ENCODE data around the gene GRIK3.

The GRIK3 gene

DNA sequence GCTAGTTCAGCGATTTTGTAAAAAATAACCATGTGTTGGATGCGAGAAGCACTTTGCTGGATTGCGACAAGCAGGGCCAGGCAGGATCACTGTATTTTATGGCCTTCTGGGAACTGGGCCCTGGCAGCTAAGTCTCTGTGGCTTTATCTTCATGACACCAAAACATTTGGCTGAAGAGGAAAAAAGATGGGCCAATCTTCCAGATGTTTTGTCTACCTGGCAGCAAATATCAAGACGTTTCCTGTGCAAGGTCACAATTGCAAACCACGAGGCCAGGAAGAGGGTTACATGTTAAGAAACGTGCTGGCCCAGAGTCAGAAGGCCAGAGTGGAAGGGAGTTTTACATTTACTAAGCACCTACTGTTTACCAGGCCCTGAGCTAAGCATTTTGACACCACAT, 22.1 kb downstream of the GRIK3 start:
- DNase-seq (ENCODE audit: low spot score), result no peak

DNA sequence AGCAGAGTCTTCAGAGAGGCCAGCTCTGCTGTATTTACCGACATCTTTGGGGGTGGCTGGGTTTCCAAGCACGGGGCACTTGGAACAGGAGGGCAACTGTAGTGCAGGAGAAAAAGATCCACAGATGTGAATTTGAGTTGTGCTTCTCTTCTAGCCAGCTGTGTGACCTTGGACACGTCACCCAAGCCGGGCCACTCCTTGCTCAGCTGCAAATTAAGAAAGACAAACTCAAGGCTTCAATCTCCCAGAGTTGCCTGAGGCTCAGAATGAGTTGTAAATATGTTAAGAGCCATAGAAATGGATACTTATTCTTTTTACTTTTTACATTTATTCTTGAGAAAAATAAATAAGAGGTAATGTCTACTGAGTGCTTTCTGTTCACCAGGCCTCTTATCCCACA, 24.3 kb downstream of the GRIK3 start:
- DNase-seq (ENCODE audit: low spot score), result no peak

DNA sequence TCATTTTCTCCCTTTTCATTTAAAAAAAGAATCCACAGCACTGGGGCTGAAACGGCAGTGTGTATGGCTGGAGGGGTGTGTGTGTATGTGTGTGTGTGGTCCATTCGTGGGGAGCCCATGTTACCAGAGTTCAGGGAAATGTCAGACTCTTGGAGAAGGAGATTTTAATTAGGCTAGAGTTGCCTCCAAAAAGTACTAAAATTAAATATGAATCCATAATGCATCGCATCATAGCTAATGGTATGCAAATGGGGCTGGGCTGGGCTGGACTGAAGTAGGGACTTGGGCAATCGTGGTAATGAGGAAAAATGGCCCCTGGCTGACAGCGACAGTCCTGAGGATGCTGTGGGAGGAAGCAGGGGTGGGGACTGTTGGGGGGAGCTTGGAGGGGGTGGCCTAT, 24.8 kb downstream of the GRIK3 start:
- DNase-seq (ENCODE audit: low spot score), result no peak

DNA sequence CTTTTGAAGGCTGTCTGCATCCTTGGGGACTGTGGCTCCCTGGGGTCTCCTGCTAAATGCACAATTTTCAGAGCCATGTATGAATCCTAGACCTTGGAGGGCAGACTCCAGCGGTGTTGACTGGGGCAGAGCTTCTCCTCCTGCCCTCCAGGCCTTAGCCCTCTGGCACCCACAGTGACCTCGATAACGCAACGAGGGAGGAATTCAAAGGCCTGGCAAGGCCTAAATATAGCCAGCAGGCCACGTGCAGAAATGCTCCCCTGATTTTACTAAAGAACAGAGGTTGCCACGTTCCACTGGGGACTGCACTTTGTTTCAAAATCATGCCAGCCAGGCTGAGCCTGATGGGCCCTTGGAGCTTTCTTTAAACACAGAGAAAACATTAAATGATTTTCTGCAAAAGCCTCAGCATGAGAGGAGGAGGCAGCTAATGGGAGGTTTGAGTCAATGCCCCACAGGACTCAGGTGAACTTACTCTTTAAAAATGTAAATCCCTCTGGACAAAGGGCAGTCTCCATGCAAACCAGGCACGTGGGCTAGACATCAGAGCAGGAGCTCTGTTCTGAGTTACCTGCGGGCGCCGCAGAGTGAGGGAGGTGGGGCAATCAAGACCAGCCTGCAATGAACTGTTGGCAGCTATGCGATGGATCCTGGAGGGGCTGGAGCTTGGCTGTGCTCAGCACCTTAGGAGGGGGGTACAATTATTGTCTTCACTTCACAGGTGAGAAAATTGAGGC, 28.0 kb downstream of the GRIK3 start:
- DNase-seq (ENCODE audit: low spot score), result no peak

DNA sequence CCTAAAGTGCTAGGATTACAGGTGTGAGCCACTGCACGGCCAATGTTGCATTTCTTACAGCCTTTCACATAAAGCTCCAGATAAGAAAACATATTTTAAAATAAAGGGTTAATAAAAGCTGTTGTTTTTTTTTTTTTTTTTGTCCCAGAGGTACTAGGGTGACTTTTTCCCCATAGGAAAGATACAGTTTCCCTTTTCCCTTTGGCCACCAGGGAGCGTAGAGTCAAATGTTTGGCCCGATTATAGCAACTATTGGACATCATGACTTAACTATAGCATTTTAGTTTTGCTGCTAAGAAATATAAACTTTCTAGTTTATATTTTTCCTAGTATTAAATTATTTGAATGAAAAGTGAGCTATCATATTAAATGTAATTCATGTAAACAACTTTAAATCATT, 31.4 kb downstream of the GRIK3 start:
- no peak for DNase-seq (ENCODE audit: low spot score)

DNA sequence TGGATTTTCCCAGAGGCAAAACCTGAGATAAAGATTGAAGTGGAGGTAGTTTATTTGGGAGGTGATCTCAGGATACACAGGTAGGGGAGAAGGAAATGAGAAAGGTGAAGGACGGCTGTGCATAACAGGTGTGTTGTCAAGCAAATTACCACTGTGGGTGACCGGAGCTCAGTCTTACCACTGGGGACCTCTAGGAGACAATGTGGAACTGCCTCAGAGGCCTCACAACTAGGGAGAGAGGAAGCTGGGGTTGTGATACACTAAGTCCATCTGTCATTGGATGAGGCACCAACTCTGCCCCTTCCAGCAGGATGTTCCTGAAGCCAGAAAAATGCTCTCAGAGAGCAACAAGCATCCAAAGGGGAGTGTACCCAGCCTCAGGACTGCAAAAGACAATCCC, 32.6 kb downstream of the GRIK3 start:
- no peak for DNase-seq (ENCODE audit: low spot score)

DNA sequence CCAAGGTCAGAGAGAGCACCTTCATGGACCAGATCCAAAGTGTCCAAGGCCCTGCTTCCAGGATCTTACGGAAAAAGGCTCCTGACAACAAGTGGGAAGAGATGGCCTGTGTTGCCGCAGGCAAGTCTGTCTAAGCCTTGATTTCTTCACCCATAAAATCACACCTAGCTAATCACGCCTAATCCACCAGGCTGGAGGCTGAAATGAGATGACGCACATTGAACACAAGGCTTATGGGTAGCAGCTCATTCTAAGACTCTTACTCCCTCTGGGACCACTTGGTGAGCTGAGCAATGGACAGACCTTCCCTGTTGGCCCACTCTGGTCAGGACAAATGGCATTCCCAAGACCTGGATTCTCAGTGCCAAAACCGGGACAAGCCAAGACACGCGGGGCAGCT, 38.2 kb downstream of the GRIK3 start:
- no peak for DNase-seq (ENCODE audit: low spot score)

DNA sequence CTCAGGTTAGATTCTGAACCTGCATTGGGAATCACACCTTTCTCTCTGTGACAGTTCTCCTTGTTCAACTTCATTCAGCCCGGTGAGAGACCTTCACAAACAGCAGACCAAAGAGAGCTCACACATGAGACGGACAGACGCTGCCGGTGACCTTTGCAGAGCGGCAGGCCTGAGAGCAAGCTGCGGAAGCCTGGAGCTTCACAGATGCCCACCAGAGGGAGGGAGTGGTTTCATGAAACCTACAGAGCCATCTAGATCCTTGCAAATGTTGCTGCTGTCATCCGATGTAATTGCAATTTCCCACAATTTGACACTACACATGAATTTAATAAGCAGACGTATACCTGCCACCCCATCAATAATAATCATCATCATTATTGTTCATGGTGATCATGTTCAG, 39.4 kb downstream of the GRIK3 start:
- no peak for DNase-seq (ENCODE audit: low spot score)

DNA sequence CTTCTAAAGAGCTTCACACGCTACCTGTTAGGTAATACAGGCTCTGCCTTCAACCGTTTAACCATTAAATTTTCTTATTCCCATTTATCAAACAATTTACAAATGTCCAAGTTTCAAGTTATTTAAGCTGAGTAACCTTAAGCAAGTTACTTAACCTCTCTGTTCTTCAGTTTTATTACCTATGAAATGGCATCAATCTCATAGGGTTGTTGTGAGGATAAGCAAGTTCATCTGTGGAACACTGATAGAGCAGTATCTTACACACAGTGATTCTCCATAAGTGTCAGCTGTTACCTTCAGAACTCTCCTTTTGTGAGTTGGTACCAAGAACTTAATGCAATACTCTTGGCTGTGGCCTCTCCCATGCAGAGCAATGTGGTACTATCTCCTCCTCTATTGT, 40.0 kb downstream of the GRIK3 start:
- no peak for DNase-seq (ENCODE audit: low spot score)

DNA sequence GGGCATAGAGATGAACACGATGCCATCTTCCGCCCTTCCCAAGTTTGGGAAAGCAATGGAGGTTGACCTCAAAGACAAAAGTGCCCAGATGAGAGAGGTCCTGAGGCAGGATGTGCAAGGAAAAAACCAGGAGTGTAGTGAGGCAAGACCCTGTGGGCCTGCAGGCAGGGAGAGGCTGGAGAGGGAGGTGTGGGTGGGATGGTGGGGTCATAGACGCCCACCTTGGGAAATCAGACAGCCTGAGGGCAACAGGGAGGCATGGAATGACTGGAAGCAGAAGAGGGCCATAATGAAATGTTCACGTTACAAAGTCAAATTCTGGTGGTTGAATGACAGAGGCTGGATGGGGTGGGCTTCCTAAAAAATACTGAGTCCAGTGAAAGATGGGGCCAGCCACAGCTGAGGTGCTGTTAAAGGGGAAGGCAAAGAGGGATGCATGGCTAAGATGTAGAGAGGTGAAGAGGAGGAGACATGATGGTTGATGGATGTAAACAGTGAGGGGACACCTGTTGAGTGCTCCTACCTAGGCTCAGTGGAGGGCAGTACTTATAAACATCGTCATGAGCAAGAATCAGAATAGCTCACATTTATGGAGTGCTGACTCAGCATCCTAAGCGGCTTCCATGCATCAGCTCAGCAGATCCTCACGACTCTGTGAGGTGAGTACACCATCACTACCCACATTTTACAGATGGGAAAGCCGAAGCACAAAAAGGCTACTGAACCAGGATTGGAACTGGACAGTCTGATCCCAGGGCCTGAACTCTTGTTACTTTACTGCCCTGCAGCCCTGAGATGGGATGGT, 42.0 kb downstream of the GRIK3 start:
- no peak for DNase-seq (ENCODE audit: low spot score)

DNA sequence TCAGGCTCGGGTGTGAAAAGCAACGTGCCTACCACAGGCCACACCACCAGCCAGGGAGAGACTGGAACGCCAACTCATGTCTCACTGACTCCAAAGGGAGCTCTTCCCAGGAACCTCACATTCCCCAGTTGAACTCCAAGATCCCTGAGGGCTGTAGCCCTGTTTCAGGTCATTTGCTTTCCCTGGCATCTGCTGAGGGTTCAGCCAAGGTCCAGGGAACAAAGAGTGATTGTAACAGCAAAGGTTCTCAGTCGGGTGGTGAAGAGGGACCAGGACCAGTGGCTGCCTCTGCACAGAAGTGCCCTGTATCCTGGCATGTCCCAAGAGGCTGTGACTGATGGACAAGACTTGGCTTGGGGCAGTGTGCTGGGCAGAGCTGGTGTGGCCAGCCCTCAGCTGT, 42.8 kb downstream of the GRIK3 start:
- no peak for DNase-seq (ENCODE audit: low spot score)

DNA sequence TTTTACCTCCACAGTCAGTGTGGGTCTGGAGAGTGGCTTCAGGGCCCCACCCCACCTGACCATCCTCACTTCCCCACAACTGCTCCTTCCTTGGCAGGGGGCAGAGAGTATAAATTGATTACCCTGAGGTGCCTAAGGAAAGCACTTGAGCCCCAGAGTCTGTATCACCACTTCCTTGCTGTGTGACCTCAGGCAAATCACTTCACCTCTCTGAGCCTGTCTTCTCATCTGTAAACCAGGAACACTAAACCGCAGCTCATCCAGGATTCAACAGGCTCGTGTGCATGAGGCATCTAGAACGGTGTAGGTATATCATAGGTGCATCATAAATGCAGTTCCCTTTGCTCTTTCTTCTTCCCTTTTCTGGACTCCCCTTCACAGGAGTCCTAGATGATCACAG, 43.4 kb downstream of the GRIK3 start:
- DNase-seq (ENCODE audit: low spot score), result no peak

DNA sequence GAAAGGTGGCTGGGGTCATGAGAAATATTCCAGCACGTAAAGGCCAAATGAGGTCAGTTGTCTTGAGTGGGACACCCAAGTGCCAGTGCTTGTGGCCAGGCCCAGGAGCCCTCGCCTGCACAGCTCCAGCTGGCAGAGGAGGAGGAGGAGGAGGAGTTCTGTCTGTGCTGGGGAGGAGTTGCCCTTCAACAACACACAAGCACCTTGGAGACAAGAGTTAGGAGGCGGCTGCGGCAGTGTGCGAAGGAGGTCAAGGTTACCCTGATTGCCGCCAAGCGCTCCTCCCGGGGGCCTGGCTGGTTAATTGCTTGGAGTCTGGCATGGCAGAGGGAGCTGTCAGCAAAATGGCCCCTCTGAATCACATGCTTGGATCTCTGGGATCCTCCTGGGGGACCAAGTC, 45.1 kb downstream of the GRIK3 start:
- DNase-seq (ENCODE audit: low spot score), result no peak

DNA sequence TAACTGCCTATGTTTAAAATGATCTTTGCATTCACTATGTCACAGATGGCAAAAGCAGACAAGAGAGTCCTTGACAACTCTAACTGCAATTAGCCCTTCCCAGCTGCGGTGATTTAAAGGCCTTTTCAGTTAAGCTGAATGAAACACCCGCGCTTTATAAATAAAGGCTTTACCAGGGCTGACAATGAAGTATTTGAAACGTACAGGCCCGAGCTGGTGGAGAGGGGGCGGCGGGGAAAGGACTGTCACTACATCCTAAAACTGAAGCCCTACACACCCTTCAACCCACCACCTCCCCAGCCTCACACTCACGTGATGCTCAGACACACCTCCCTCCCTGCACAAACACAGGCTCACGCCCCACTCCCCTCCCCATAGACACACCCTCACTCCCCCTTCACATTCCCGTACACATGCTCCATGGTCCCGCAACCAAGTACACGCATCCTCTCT, 45.5 kb downstream of the GRIK3 start:
- no peak for DNase-seq (ENCODE audit: low spot score)

DNA sequence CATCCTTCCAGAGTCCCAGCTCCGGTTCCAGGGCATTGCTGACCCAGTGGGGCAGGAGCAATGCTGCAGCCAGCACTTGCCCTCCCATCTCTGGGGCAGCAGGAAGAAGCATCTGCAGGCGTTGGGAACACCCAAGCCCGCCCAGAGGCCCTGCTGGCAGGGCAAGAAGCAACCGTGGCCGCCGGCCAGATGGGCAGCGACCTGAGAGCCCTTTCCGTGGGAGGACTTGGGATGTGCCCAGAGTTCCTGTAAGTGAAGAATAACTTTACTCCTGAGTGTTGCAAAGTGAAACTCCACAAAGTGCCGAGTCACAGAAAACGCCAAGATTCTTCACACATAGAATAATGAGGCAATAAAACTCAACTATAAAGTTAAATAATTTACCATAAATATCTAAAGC, 46.0 kb downstream of the GRIK3 start:
- DNase-seq (ENCODE audit: low spot score), result no peak

DNA sequence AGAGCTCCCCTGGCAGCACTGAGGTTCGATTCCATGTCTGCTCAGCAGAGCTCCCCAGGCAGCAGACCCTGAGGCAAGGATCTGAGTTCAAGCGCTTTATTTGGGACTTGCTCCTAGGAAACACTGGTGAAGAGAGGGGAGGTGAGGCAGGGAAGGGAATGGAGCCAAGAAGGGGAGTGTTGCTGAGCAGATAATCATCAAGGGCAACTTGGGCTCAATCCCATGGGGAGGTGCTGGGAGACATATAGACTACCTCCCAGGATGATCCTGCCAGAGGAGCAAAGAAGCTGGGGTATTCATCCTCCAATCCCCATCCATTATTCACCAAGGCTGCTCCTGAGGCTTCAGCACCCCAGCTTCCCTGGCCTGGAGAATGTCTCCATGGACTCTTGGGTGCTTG, 47.0 kb downstream of the GRIK3 start:
- no peak for DNase-seq (ENCODE audit: low spot score)

DNA sequence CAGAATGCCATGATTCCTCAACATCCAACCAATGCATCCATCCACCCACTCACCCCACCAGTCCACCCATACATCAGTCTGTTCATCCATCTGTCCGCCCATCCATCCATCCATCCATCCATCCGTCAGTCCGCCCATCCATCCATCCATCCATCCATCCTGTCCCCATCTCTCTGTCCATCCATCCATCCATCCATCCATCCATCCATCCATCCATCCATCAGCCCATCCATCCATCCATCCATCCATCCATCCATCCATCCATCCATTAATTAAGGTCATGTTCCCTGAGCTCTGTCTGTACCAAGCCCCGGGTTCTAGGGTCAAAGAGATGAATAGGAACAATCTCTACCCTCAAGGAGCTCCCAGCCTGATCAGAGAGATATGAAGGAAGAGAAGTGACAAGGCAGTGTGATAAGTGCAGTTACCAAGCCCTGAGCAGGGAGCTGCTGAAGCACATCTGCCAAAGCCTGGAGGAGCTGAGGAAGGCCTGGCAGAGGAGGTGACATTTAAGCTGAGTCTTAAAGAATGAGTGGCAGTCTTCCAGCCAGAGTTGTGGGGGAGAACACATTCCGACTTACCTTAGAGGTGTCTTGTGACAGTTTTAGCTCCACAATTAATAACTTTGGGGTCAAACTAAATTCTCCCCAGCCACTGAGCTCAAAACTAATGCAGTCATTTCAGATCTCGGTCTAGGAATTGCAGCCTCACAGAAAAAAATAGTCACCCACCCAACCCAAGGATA, 47.9 kb downstream of the GRIK3 start:
- no peak for DNase-seq (ENCODE audit: low spot score)

DNA sequence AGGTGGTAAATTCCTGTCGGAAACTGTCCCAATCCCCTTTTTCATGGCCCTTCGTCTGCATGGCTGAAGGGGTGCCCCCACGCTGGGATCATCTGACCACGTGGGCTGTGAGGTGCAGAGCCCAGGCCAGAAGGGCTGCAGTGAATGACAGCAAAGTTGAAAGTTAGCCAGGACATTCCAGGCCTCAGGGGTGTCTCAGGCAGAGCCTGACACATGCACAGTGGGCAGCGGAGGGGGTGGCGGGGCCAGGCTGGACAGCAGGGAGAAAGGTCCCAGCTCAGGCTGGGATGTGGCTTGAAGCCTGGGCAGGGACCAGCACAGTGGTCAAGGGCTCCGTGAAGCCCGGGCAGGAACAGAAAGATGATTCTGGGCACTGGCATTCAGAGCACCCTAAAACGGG, 49.6 kb downstream of the GRIK3 start:
- no peak for DNase-seq (ENCODE audit: low spot score)

DNA sequence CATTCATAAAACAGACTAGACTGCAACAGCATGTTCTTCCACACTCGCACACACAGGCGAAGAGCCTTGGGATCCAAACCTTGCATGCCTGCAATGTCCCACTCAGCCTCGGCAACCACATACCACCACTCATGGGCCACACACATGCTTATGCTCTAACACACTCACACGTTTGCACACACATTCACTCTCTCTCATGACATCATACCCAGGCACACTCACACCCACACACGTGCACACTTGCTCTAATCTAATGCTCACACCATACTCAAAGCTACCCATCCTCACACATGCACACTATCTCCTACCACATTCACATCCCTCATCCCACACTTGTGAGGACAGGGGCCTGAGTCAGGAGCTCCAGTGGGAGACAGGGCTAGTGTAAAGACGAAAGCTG, 50.3 kb downstream of the GRIK3 start:
- DNase-seq (ENCODE audit: low spot score), result no peak

DNA sequence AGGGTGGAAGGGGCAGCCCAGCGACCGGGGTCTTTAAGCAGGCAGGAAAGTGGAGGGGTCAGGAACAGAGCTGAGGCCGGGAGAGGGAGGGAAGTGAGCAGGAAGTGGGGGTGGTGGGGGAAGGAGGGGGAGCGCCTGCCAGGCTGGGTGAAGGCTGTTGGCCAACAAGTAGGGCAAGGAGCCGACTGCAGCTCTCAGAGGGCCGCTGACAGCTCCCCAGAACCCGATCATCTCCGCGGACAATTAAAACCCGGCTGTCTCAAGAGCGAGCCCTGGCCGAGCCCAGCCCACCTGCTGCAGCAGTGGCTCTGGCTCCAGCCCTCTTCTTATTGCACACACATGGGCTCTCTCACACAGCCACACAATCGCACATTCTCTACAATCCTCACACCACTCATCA, 51.6 kb downstream of the GRIK3 start:
- DNase-seq (ENCODE audit: low spot score), result no peak

DNA sequence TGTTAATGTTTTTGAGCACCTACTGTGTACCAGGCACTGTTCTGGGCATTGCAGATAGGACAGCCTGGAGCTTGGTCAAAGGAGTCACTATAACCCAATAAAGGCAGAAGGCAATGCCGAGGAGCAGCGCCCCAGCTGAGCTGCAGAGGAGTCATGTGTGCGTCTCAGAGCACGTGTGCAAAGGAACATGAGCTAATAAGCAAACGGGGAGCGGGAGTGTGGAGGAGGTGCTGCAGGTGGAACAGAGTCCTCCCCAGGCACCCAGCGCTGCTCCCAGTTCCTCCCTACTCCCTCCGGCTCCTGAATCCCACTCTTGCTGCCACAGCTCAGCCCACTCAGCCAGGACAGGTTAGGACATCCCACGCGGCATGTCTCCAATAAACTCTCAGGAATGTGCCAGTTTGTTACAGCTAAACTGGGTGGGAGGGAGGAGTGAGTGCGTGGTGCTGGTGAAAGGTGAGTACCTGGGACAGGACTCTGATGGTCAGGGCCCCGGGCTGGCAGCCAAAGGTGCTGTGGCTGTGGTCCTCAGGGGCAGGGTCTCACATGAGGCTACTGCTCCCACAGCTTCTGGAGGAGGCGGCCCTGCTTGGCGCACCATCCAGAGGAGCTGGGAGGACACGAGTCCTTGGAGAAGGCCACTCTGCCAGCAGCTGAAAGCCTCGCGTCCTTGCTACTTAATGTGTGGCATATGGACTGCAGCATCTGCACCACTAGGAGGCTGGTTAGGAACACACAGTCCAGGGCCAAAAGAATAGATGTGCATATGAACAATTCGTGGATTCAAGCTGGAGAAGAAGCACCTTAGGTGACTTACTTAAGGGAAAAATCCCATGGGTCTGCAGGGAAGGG, 52.3 kb downstream of the GRIK3 start:
- no peak for DNase-seq (ENCODE audit: low spot score)

DNA sequence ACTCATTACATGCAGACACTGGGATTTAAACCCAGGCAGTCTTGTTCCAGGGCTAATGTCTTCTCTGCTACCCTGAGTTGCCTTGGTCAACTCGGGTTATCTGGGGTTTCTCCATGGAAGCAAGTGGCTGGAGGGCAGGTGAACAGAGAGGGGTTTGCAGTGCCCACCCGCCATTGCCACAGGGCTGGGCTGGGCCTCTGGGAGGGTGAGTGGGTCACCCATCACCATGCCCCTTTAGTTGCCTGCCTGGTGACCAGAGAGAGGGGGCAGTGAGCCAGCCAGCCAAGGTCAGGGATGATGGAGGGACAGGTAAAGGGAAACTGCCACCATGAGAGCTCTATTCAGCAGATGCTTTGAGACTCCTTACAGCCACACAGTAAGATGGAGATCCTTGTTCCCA, 53.2 kb downstream of the GRIK3 start:
- no peak for DNase-seq (ENCODE audit: low spot score)

Data from AG20443 (cell line).